ENCODE results near the gene PSME3IP1.
"Not testable (repeated sequence)": the region's sequence is repeated elsewhere in the genome, so short reads cannot be mapped to it uniquely, and the experiment has no call there.

PSME3IP1 gene

DNA sequence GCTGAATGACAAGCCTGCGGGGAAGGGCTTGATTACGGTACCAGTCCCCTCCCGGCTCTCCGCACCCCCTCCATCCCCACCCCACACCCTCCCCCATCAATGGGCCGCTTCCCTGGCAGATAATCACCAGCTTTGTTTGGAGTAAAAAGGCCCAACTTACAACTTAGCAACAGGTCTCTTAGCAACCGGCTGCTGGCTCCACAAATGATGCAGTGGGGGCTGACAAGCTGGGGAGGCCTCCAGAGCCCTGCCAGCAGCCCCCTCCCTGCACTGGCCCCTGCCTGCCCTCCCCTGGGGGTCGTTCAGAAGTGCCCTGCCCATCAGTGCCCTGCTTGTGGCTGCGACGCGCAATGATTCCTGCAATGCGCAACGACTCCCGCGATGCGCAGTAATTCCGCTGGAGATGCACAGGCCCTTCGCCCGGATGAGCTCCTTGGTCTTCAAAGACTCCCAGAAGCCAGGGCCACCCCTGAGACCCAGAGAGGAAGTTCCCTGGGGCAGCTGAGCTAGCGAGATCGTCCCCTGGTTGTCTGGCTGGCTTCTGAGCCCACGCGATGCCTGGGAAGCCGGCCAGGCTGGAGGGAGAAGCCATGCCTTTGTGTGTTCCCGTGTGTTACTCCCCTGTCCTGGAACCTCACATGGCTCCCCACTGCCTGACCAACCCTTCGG, 70.2 kb downstream of the PSME3IP1 start:
- no peak for DNase-seq

DNA sequence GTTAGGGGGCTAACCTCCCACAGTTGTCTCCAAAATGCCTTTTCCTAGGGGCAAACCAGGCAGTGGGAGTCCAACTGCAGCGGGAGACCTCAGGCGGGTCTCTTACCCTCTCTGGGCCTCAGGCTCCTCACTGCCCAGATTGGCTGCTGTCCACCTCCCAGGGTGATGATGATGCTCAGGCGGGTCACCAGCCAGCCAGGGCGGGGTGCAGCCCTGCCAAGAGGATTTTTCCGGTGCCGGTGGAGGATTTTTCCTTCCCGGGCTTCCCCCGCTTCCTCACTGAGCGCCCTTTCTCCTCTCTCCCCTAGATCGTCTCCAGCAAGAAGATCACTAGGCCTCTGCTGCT, 70.7 kb downstream of the PSME3IP1 start:
- no peak for DNase-seq

- no peak for DNase-seq
Measured at GRCh38 chr16:57113664-57114063, 72.2 kb downstream of the PSME3IP1 start.

- no peak for DNase-seq
Measured at GRCh38 chr16:57113042-57113453, 72.8 kb downstream of the PSME3IP1 start.

GRCh38 chr16:57112403-57113041, 73.3 kb downstream of the PSME3IP1 start:
- no peak for DNase-seq

DNA sequence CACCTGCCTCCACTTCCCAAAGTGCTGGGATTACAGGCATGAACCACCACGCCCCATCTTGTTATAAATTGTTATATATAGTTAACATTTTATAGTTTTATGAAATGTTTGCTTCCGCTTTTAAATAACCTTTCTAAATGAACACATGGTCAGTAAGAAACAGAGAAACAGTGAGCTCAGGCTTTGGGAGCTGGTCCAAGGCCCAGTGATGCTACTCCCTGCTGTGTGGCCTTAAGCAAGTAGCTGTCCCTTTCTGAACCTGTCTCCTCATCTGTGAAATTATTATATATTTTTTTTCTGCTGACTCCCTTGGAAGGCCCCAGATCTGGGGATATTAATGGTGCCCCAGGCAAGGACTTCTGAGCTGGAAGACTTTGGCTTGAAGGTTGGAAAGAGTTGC, 74.4 kb downstream of the PSME3IP1 start:
- no peak for DNase-seq

- no peak for DNase-seq
Measured at GRCh38 chr16:57110937-57111336, 74.9 kb downstream of the PSME3IP1 start.

- DNase-seq = not testable (repeated sequence)
Measured at GRCh38 chr16:57109259-57110105, 76.4 kb downstream of the PSME3IP1 start.

DNA sequence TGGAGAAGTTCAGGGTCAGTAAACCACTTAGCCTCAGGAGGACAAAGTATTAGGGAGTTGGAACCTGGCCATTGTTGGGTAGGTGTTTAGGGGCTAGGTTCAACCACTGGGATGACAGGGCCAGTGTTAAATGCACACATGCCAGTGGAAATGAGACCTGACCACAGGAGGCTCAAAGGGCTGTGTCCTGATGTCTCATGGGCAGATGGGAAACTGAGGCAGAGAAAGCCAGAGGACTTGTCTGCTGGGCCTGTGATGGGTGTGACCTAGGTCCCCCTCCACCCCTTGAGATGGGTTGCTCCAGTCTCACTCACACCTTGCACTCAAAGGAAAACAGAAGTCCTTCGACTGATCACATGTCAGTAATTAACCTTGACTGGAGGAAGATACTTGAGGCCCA, 77.4 kb downstream of the PSME3IP1 start:
- no peak for DNase-seq

- DNase-seq = no peak
Measured at GRCh38 chr16:57107321-57107922, 78.4 kb downstream of the PSME3IP1 start.

- DNase-seq = no peak
Measured at GRCh38 chr16:57106767-57107166, 79.1 kb downstream of the PSME3IP1 start.

DNA sequence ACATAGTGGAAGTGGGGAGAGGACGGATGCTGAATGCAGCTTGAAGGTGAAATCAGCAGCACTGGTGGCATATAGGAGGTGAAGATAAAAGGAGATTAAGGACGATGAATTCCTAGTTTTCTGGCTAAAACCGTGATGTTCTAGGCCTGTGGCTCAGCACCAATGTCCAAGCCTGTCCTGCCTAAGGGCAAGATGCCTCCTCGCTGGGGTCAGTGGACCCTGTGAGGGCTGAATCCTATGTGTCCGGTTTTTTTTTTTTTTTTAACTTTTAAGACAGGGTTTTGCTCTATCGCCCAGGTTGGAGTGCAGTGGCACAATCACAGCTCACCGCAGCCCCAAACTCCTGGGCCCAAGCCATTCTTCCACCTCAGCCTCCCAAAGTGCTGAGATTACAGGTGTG, 80.7 kb downstream of the PSME3IP1 start:
- no peak for DNase-seq

DNA sequence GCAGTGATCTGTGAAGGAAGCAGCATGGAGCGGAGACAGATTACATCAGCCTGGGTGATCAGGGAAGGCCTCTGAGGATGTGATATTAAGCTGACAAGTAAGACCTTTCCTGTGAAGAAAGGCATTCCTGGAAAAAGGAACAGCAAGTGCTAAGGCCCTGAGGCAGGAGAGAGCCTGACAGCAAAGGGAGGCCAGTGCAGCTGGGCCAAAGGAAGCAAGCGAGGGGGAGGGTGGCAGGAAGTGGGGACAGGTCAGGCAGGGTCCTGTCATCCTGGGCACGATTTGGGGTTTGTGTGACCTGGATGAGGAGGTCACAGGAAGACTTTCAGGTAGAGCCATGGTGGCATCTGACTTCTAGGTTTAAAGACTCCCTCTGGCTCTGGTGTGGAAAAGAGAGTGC, 81.1 kb downstream of the PSME3IP1 start:
- DNase-seq = no peak

- DNase-seq = no peak
Measured at GRCh38 chr16:57102888-57103851, 82.7 kb downstream of the PSME3IP1 start.

Data from NCI-H774 (cell line).